Cardiac septum (tissue), 1 donor: ENCODE results near the gene KCNJ6. TPM values are rescaled to one million over a fixed set of nuclear protein-coding genes. Genes with fewer than 3 reads are reported as not detected.
"Not testable (repeated sequence)": the region's sequence is repeated elsewhere in the genome, so short reads cannot be mapped to it uniquely, and the experiment has no call there.

Source experiments
- DNase-seq: peaks from one replicate; pipeline ENCODE4 v3.0.0-alpha.2; 2020; ENCODE audit warnings: low spot score
- intact Hi-C: fragments of 100-400 bp; cut with DNase I; formaldehyde crosslinking; loops from one replicate; pipeline ENCODE4 v1.14.0; 2022
- total RNA-seq: library from RNA; stranded (reverse); fragmentation: NEBNext Ultra II Directional; extraction: Animal tissue kit (Norgen Biotek cat#: 25700); gene quantifications from one replicate; pipeline ENCODE4 v1.2.1, GENCODE V29; 2021
- donor health status: DM: no; HTN: no; CAD: no.

The KCNJ6 gene
- total RNA-seq, 1 donor from 2014 or later, result not detected

- DNase-seq, result no peak
- intact Hi-C loops, result no loop called here
These were observed 320.3 kb downstream of the KCNJ6 start for GRCh38 chr21:37595944-37596343.

GRCh38 chr21:37594472-37594951, 321.7 kb downstream of the KCNJ6 start:
- intact Hi-C loops, result no loop called here
- no peak for DNase-seq

- DNase-seq, result no peak
- intact Hi-C loops, result no loop called here
These were observed 322.4 kb downstream of the KCNJ6 start for GRCh38 chr21:37593740-37594471.

- intact Hi-C loops, result no loop called here
These were observed 323.2 kb downstream of the KCNJ6 start for GRCh38 chr21:37593015-37593414.

GRCh38 chr21:37592496-37592895, 323.8 kb downstream of the KCNJ6 start:
- intact Hi-C loops, result no loop called here
- no peak for DNase-seq

More at GRCh38 chr21:37593015-37593414, 323.2 kb downstream of the KCNJ6 start:
- no peak for DNase-seq

GRCh38 chr21:37591994-37592393, 324.3 kb downstream of the KCNJ6 start:
- intact Hi-C loops, result not testable (repeated sequence)

GRCh38 chr21:37590836-37591235, 325.4 kb downstream of the KCNJ6 start:
- DNase-seq, intact Hi-C loops: not testable (repeated sequence)

More at GRCh38 chr21:37591994-37592393, 324.3 kb downstream of the KCNJ6 start:
- not testable (repeated sequence) for DNase-seq

GRCh38 chr21:37588644-37589043, 327.6 kb downstream of the KCNJ6 start:
- intact Hi-C loops, result loop anchor here (10.0 kb wide), 1 partner anchor 424 kb away; no protein-coding TSS in a partner anchor
- not testable (repeated sequence) for DNase-seq

- no peak for DNase-seq
- intact Hi-C loops, result loop anchor here (10.0 kb wide), 1 partner anchor 423 kb away; no protein-coding TSS in a partner anchor
These were observed 328.6 kb downstream of the KCNJ6 start for GRCh38 chr21:37587635-37588177.

GRCh38 chr21:37587203-37587602, 329.1 kb downstream of the KCNJ6 start:
- intact Hi-C loops, result loop anchor here (10.0 kb wide), 1 partner anchor 422 kb away; no protein-coding TSS in a partner anchor
- DNase-seq, result no peak

GRCh38 chr21:37582590-37582989, 333.7 kb downstream of the KCNJ6 start:
- no peak for DNase-seq
- intact Hi-C loops, result loop anchor here (10.0 kb wide), 1 partner anchor 418 kb away; no protein-coding TSS in a partner anchor

GRCh38 chr21:37580666-37581065, 335.6 kb downstream of the KCNJ6 start:
- DNase-seq, result no peak
- intact Hi-C loops, result loop anchor here (10.0 kb wide), 1 partner anchor 416 kb away; no protein-coding TSS in a partner anchor

- no peak for DNase-seq
- intact Hi-C loops, result no loop called here
These were observed 336.9 kb downstream of the KCNJ6 start for GRCh38 chr21:37579356-37579755.

GRCh38 chr21:37578471-37579126, 337.7 kb downstream of the KCNJ6 start:
- no peak for DNase-seq
- intact Hi-C loops, result no loop called here

- DNase-seq, intact Hi-C loops: not testable (repeated sequence)
These were observed 339.3 kb downstream of the KCNJ6 start for GRCh38 chr21:37576929-37577328.

- DNase-seq, result no peak
- intact Hi-C loops, result no loop called here
These were observed 340.7 kb downstream of the KCNJ6 start for GRCh38 chr21:37575580-37575979.

- intact Hi-C loops, result no loop called here
- no peak for DNase-seq
These were observed 341.5 kb downstream of the KCNJ6 start for GRCh38 chr21:37574751-37575150.

- DNase-seq, result no peak
- intact Hi-C loops, result no loop called here
These were observed 341.9 kb downstream of the KCNJ6 start for GRCh38 chr21:37574316-37574715.

GRCh38 chr21:37571442-37571841, 344.8 kb downstream of the KCNJ6 start:
- DNase-seq, result no peak
- intact Hi-C loops, result no loop called here

GRCh38 chr21:37568916-37569315, 347.3 kb downstream of the KCNJ6 start:
- intact Hi-C loops, result no loop called here
- no peak for DNase-seq
